Upper lobe of left lung (tissue), 6 donors: ENCODE data around the gene TUBB1. TPM values are rescaled to one million over a fixed set of nuclear protein-coding genes. Genes with fewer than 3 reads are reported as not detected.
"Not testable (repeated sequence)": the region's sequence is repeated elsewhere in the genome, so short reads cannot be mapped to it uniquely, and the experiment has no call there.

Source experiments
- ATAC-seq, 2 donors: fragments of 200-7000 bp; cut with Tn5 transposase; one replicate each; pipeline ENCODE4 v1.9.1; 2022; ENCODE audit warnings: mild to moderate bottlenecking in 2 of 2, moderate library complexity in 2 of 2; ENCODE audit not compliant: low FRiP score in 2 of 2
- DNase-seq, 2 donors: peaks; one replicate each; pipeline ENCODE4 v3.0.0-alpha.2; 2019 to 2020
- H3K27ac ChIP-seq, 4 donors: fragments of 200-600 bp; sonication (generic); one replicate each; pipeline ENCODE4 v1.5.1; 2016 to 2019
- H3K27me3 ChIP-seq, 4 donors: fragments of 200-600 bp; sonication (generic); one replicate each; pipeline ENCODE4 v1.5.1; 2017 to 2019
- H3K36me3 ChIP-seq, 4 donors: fragments of 200-600 bp; sonication (generic); one replicate each; pipeline ENCODE4 v1.5.1; 2016 to 2019
- H3K4me1 ChIP-seq, 4 donors: fragments of 200-600 bp; sonication (generic); one replicate each; pipeline ENCODE4 v1.5.1; 2018 to 2019
- H3K4me3 ChIP-seq, 4 donors: fragments of 200-600 bp; sonication (generic); one replicate each; pipeline ENCODE4 v1.5.1; 2017 to 2019; ENCODE audit warnings: mild to moderate bottlenecking in 2 of 4, moderate library complexity in 1 of 4
- H3K9me3 ChIP-seq, 4 donors: fragments of 200-600 bp; sonication (generic); one replicate each; pipeline ENCODE4 v1.5.1; 2018 to 2019
- EP300 ChIP-seq, 4 donors: sonication (generic); formaldehyde crosslinking; IDR thresholded peaks; one replicate each; pipeline ENCODE4 v1.5.1; 2017; ENCODE audit warnings: antibody characterized with exemption in 4 of 4, control low read depth in 2 of 4
- POLR2A ChIP-seq, 4 donors: fragments of 450-650 bp; IDR thresholded peaks; one replicate each; pipeline ENCODE4 v1.5.1; 2016 to 2017; ENCODE audit warnings: antibody characterized with exemption in 4 of 4, mild to moderate bottlenecking in 2 of 4
- POLR2AphosphoS5 ChIP-seq, 2 donors: sonication (generic); formaldehyde crosslinking; IDR thresholded peaks; one replicate each; pipeline ENCODE4 v1.5.1; 2017; ENCODE audit warnings: antibody characterized with exemption in 2 of 2
- WGBS, 2 donors: methylation state at CpG; one replicate each; pipeline ENCODE4 v1.1.5; 2017 to 2018; 5-methylcytosine and 5-hydroxymethylcytosine counted together
- total RNA-seq, 6 donors: library from RNA; depleted of rRNA in 4 of 6; stranded (reverse); fragments of >200 nt in 4 of 6; gene quantifications; one replicate each; pipeline versions ENCODE4 v1.1.0 to v1.2.1, GENCODE V29; 2016 to 2021
- TF ChIP-seq, protein P1 (sequence below), 6 experiments: fragments of 450-650 bp in 4 of 6; fragments of 200-600 bp in 2 of 6; sonication (generic) in 2 of 6; IDR thresholded peaks; one replicate each; pipeline ENCODE4 v1.5.1; 2016 to 2019; ENCODE audit warnings: antibody characterized with exemption in 6 of 6
- donor health status: DM: no; HTN: no; CAD: no; lungs with moderate emphysema.
- donor health status: DM: no; HTN: yes; CAD: no; lungs with severe emphysema.

Gene TUBB1
- total RNA-seq, 6 donors from 2014 or later = 1.5 to 9.3 (median 2.6) TPM

GRCh38 chr20:58980711-58981627, 38.3 kb upstream of the TUBB1 start, which contains the start of gene NELFCD:
TSS of gene NELFCD (plus strand) at chr20:58981256. CDS start at chr20:58981310, 54 bp downstream.
- peak; percentile 87 to 99 for DNase-seq
- Histone ChIP-seq H3K9me3 (peaks cover 0 to 4% (median under 1%) of the 10 kb centered on the region in 4 donors), H3K36me3 (peaks cover 0 to 3% (median 0%) of the 10 kb centered on the region in 4 donors), H3K4me1 (peaks cover 25 to 29% (median 28%) of the 10 kb centered on the region in 4 donors), H3K27ac (peak within 1 kb of the TSS; percentile 67 to 93 (median 80)), H3K4me3 (peak within 1 kb of the TSS; percentile 68 to 96 (median 82)), H3K27me3 (no peaks in the 10 kb centered on the region)
- WGBS, 2 donors = 11 to 24% methylated on average over 11 to 65 of the region's 109 CpGs
- TF ChIP-seq POLR2A (IDR thresholded peaks at IDR 0.05) (peak in 1 of 4 donors; percentile 79), EP300 (IDR thresholded peaks at IDR 0.05) (no peak), POLR2AphosphoS5 (IDR thresholded peaks at IDR 0.05) (peak; percentile 34 to 61)
- TF ChIP-seq, protein P1, sequence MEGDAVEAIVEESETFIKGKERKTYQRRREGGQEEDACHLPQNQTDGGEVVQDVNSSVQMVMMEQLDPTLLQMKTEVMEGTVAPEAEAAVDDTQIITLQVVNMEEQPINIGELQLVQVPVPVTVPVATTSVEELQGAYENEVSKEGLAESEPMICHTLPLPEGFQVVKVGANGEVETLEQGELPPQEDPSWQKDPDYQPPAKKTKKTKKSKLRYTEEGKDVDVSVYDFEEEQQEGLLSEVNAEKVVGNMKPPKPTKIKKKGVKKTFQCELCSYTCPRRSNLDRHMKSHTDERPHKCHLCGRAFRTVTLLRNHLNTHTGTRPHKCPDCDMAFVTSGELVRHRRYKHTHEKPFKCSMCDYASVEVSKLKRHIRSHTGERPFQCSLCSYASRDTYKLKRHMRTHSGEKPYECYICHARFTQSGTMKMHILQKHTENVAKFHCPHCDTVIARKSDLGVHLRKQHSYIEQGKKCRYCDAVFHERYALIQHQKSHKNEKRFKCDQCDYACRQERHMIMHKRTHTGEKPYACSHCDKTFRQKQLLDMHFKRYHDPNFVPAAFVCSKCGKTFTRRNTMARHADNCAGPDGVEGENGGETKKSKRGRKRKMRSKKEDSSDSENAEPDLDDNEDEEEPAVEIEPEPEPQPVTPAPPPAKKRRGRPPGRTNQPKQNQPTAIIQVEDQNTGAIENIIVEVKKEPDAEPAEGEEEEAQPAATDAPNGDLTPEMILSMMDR (IDR thresholded peaks at IDR 0.05) = peak in 1 of 6 experiments; percentile 8
- ATAC-seq = peak; percentile 91 to 97

DNA sequence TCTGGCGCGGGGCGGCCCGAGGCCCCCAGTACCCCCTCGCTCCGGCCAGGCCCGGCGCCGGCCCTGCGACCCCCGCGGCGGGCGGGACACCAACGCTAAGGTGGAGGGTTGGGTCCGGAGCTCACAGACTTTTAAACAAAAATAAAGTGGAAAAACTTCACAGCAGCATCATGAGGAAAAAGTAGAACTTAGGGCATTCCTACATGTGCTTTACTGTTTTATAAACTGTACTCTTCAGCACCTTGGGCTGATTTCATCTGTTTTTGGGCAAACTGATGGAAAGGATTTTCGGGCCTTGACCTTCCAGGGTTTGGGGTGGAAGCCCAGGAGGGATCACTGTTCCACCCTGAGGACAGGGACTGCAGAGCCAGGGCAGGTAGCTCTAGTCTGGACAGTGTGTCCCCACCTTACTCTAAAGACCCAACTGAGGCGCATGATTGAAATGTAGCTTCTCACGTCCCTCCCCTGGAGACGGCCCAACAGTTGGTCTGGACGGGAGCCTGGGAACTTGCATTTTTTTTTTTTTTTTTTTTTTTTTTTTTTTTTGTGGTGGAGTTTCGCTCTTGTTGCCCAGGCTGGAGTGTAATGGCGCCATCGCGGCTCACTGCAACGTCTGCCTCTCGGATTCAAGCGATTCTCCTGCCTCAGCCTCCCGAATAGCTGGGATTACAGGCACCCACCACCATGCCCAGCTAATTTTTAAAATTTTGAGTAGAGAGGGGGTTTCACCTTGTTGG, 37.4 kb upstream of the TUBB1 start:
- WGBS, 2 donors = 20 to 21% methylated on average over 26 to 28 of the region's 29 CpGs
- DNase-seq = peak in 1 of 2 donors; percentile 20

DNA sequence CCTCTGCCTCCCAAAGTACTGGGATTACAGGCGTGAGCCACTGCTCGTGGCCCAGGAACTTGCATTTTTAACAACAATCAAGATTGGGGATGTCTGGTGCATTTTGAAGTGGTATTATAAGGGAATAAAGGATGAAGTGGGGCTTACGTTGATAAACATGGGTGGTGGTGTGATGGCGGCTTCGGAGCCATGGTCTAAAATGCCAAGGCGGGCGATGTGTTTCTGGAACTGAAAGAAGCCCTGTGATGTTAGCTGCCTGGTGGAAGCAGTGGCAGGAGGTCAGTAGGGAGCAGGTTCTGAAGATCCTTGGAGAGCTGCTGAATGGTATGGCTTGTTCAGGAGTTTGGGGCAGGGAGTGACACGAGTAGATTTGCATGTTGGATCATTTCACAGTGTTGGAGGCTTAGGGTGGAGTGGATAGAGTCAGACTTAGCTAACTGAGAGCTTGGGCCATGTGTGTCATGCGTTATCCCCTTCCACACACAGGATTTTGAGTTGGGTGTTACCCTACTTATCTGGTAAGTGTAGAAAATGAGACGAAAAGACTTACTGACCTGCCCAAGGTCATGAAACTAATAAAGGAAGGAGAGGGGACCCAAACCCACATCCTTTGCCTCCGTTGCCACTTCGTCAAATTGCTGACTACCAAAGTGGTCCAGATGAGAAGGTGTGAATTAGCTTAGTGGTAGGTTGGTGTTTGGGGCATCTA, 36.7 kb upstream of the TUBB1 start:
- Histone ChIP-seq H3K4me3 (peak overlapping the region in 2 of 4 donors; percentile 68 to 89), H3K36me3 (peaks cover 0 to 19% (median 10%) of the 10 kb centered on the region in 4 donors), H3K9me3 (no peaks in the 10 kb centered on the region), H3K27ac (peak overlapping the region in 2 of 4 donors; percentile 33 to 83), H3K27me3 (no peaks in the 10 kb centered on the region), H3K4me1 (peaks cover 25 to 29% (median 28%) of the 10 kb centered on the region in 4 donors)
- 85 to 92% methylated on average over 12 of the region's 12 CpGs for WGBS, 2 donors
- TF ChIP-seq EP300 (IDR thresholded peaks at IDR 0.05) (no peak), POLR2AphosphoS5 (IDR thresholded peaks at IDR 0.05) (no peak), POLR2A (IDR thresholded peaks at IDR 0.05) (no peak)
- TF ChIP-seq, protein P1 (IDR thresholded peaks at IDR 0.05) = no peak
- DNase-seq = peak in 1 of 2 donors; percentile 11
- no peak for ATAC-seq

More for the DNA sequence above, 37.4 kb upstream of the TUBB1 start:
- Histone ChIP-seq H3K36me3 (peaks cover 0 to 12% (median 6%) of the 10 kb centered on the region in 4 donors), H3K4me1 (peaks cover 25 to 29% (median 28%) of the 10 kb centered on the region in 4 donors), H3K27ac (peak overlapping the region; percentile 67 to 93 (median 80)), H3K9me3 (no peaks in the 10 kb centered on the region), H3K4me3 (peak overlapping the region; percentile 68 to 96 (median 82)), H3K27me3 (no peaks in the 10 kb centered on the region)
- ATAC-seq = no peak
- TF ChIP-seq, protein P1 (IDR thresholded peaks at IDR 0.05) = no peak
- TF ChIP-seq POLR2A (IDR thresholded peaks at IDR 0.05) = no peak
- no peak for TF ChIP-seq POLR2AphosphoS5 (IDR thresholded peaks at IDR 0.05)
- TF ChIP-seq EP300 (IDR thresholded peaks at IDR 0.05) = no peak

- H3K27me3 ChIP-seq, H3K4me3 ChIP-seq, H3K27ac ChIP-seq, ATAC-seq, H3K9me3 ChIP-seq: not testable (repeated sequence)
- WGBS, 2 donors = 98% methylated on average over 12 of the region's 12 CpGs
- peak in 1 of 2 donors; percentile 2 for DNase-seq
- Histone ChIP-seq H3K36me3 (peaks cover 2 to 25% (median 15%) of the 10 kb centered on the region in 4 donors), H3K4me1 (peaks cover 25 to 29% (median 28%) of the 10 kb centered on the region in 4 donors)
These were observed 36.1 kb upstream of the TUBB1 start for GRCh38 chr20:58983115-58983468.
